ENCODE results near the gene AP5Z1.

The AP5Z1 gene

DNA sequence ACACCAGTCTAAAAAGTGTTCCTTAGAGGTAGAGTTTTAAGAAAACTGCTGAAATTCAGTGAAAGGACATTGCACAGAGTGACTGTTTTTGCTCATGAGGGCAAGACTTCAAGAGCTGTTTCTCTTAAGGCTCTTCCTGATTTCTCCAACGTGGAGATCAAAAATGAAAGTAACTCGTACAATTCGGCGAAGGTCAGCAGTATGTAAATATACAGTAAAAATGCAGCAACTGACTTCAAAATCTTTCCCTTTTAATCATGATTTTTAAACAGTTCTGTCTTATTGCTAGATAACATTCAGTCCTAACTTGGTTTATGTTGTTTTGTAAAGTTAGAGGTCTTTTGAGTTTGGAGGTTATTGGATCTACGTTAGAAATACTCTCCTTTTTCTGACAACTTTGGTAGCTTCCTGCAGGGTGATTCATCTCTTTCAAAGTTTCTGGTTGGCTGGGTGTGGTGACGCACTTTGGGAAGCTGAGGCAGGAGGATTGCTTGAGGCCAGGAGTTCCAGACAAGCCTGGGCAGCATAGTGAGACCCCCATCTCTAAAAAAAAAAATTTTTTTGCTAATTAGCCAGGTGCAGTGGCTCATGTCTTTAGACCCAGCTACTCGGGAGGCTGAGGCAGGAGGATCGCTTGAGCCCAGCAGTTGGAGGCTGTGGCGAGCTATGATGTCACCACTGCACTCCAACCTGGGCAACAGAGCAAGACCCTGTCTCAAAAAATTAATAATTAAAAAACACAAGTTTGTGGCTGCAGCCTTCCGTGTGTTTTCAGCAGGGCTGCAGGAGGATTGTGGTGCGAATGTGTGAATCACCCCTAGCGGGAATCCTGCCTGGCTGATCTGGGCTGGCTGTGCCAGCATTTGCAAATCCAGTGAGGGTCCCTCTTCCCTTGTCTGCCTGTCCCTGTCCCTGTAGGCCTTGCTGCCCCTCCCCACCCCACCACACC, 29.2 kb upstream of the AP5Z1 start:
- DNase-seq, result peak; percentile 53

DNA sequence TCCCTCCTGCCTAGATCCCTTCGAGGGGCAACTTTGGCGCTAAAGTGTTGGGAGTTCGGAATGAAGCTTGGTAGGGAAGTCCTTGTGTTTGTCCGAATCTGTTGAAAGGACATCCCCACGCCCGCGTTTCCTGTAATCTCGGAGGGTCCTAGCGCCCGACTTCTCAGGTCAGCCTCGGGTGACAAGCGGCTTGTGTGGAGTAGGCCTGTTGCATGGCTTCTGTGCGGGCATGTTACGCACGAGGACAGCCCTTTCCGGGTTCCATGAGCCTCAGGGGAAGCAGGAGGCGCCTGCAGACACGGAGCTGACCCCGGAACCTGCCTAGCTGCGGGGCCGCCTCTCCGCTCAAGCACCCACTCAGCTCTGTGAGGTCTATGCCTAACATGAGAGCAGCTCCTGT, 28.4 kb upstream of the AP5Z1 start:
- DNase-seq, result no peak

DNA sequence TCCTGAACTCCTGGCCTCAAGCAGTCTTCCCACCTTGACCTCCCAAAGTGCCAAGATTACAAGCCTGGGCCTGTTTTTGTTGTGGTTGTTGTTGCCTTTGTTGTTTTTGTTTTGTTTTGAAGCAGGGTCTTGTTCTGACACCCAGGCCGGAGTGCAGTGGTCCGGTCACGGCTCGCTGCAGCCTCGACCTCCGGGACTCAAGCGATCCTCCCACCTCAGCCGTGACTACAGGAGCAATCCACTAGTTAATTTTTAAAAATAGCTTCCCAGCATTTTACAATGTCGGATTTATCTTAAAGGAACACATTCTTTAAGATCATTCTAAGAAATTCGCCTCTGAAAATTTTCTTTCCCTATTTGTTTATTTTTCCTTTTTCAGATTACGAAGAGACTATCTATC, 27.7 kb upstream of the AP5Z1 start:
- no peak for DNase-seq

DNA sequence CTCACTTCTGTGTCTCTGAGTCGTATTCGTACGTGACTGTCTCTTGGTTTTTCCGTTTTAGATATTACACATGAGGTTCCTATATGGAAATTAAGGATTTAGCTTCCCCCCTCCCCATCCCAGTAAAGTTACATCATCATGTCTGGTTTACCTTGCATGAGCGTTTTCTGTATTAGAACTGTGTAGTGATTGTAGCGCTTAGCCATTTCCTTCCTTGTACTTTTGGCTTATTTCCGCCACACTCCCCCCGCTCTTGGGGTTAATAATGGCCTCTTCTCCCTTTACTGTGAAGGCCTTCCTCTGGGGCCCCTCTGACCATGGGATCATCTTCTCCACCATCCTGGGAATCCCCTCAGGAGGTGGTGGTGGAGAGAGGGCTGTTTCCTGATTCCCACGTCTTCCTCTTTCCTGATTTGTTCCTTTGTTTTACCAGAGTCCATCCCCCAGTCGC, 27.2 kb upstream of the AP5Z1 start:
- DNase-seq, result no peak

DNA sequence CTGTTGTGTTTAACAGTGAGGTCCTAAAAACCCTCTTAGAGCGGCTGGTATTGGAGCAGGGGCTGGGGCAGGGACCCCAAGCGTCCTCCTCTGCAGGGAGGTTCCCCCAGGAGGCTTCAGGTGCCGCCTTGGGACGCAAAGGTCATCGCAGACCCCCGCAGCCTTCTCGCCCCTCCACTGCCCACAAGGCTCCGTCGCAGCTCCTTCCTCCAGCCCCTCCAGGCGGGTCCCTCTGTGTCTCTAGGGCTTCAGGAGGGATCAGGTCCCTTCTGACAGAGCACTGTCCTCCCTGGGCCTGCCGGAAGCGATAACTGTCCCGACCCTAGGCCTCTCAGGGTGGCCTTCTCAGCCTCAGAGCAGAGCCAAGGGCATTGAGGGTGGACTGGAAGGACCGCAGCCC, 26.1 kb upstream of the AP5Z1 start:
- DNase-seq, result no peak

DNA sequence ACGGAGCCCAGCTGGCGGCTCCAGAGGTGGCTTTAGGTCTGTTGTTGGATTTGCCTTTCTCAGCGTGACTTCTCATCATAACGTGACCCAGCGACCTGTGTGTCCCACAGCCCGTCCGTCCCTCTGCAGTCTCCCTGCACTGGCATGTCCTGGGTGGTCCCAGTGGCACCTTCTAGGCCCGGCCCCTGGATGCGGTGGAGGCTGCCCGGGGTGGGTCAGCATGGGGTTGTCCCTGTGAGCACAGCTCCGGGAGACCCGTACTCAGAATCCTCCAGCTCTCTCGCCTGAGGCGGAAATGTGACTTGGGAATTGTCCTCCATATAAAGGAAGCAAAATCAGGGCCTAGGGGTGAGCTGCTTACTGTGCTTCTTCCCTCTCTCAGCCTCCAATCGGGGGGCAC, 25.6 kb upstream of the AP5Z1 start:
- DNase-seq, result no peak

DNA sequence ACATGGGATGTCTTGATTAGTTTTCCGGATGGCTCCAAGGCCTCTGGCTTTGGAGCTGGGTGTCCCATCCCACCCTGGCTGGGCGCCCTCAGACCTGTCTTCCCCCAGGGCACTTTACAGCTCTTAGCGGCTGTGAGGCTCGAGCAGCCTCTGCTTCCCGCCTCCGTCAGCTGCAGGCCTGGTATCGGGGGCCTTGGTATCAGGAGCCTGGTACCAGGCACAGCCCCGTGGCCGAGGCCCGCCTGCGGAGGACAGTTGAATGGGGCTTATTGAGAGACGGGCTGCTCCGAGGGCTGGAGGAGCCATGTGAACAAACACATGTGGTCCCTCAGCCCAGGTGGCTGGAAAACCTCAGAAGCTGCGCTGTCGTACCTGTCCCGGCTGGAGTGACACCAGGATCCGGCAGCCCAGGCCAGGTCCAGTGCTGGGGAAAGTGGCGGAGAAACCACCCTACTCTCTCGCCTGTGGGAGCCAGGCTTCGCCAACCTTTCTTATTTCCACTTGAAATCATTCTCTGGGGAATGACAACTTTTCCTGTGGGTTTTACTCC, 23.9 kb upstream of the AP5Z1 start:
- DNase-seq, result no peak

DNA sequence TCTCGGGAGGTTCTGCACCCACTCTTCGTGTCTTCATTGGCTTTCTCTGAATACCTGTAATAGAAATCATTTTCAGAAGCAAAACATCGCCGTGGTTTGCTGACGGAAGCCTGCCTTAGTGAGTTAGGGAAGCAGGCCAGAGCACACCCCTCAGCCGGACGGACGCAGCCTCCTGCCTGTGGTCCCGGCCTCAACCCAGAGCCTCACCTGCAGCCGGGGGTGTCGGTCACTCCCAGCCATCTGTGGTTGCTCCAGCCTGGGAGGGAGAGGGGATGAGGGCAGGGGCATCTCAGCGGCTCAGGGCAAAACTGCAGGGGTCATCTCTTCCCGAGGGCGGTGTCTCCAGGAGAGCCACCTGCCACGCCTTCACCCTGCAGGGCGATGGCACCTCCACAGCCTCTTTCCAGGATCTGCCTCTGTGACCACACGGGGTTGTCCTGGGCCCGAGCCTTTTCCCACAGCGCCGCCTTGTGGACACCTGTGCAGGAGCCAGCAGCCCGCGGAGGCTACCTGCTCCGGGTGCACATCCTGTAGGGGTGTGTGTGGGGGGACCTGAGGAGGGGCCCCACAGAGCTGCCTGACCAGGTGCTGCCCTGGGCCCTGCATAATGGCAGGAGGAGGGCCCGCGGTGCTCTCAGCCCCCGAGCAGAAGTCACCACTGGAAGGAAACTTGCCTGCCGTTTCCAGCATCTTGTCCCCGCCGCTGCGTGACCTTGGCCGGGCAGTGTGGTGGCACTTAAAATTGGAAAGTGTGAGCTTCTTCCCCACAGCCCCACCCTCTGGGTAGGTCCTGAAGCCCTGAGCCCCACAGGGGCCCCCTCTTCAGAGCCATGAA, 21.6 kb upstream of the AP5Z1 start:
- peak; percentile 78 for DNase-seq

DNA sequence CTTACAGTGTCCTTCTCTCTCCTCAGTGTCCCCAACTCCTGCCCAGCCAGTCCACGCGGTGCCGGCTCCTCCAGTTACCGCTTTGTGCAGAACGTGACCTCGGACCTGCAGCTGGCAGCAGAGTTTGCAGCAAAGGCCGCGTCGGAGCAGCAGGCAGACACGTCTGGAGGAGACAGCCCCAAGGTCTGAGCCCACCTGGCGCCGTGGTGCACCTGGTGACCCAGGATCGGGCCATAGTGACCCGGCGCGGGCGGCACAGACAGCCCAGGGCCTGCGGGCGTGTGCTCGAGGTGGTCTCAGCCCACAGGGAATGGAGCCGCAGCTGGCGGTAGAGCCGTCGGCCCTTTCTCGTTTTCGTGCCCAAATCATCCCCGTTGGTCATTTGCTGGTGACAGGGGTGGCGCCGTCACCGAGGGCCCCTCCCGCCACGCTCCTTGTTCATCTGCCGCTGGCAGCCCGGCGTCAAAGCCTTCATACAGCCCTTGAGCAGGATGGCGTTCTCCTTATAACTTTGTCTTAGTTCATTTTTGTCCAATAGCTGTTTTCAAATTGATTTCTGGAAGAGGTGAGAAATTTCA, 20.9 kb upstream of the AP5Z1 start:
- no peak for DNase-seq

DNA sequence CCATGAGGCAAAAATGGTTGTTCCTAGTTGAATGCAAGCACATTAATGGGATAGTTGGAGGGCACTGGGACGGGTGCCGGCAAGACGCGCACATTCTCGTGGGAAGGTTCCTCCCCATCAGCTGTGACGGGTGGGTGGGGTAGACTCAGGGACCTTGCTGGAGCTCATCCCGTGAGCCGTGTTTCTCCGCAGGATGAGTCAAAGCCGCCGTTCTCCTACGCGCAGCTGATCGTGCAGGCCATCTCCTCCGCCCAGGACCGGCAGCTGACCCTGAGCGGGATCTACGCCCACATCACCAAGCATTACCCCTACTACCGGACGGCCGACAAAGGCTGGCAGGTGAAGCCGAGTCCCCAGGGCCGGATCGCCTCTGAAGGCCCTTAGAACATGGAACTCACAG, 20.4 kb upstream of the AP5Z1 start:
- no peak for DNase-seq

DNA sequence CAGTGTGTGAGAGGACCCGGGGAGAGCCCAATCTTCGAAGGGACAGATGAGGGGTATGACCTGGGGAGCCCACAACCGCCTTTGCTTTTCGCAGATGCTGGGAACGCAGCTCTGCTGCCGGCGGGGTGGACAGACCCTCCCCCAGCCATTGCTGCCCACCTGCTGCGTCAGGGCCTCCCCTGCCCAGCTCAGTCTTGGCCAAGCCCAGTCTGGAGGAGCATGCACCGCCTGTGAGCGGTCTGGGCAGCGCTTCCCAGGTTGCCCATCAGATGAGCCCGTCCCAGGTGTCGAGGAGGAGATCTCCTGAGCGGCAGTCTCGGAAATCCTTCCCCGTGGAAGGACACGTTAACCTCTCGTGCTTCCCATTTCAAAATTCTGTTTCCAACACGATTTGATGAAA, 17.3 kb upstream of the AP5Z1 start:
- DNase-seq, result no peak

DNA sequence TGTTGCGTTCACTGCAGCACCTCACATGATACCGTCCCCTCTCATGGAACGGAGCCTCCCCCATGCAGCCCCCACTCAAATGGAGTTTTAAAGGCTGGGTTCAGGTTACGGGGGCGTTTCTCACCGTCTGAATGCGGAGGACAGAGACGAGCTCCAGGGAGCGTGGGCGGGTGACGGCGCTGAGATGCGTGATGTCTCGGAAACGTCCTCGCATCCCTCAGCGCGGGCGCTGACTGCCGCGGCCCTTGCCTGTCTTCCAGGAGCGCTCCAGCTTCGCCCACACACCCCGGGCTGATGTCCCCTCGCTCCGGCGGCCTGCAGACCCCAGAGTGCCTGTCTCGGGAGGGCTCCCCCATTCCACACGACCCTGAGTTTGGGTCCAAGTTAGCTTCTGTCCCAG, 16.6 kb upstream of the AP5Z1 start:
- no peak for DNase-seq

DNA sequence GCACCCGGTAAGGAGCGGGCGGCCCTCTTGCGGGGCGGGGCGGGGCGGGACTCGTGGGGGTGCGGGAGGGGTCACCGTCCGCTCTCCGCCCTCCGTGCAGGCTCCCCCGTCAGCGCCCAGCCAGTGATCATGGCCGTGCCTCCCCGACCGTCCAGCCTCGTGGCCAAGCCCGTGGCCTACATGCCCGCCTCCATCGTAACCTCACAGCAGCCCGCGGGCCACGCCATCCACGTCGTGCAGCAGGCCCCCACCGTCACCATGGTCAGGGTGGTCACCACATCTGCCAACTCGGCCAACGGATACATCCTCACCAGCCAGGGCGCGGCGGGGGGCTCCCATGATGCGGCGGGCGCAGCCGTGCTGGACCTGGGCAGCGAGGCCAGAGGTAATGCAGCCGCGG, 16.2 kb upstream of the AP5Z1 start:
- no peak for DNase-seq

DNA sequence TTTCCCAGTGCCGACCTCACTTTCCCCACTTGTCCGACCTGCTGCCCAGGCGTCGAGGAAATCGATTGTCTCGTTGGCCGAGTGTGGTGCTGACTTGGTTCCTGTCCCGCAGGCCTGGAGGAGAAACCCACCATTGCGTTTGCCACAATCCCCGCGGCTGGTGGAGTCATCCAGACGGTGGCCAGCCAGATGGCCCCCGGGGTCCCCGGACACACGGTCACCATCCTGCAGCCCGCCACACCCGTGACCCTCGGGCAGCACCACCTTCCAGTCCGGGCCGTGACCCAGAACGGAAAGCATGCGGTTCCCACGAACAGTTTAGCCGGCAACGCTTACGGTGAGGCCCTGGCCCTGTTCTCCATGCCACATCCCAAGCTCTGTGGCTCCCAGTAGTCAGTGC, 14.5 kb upstream of the AP5Z1 start:
- DNase-seq, result no peak

DNA sequence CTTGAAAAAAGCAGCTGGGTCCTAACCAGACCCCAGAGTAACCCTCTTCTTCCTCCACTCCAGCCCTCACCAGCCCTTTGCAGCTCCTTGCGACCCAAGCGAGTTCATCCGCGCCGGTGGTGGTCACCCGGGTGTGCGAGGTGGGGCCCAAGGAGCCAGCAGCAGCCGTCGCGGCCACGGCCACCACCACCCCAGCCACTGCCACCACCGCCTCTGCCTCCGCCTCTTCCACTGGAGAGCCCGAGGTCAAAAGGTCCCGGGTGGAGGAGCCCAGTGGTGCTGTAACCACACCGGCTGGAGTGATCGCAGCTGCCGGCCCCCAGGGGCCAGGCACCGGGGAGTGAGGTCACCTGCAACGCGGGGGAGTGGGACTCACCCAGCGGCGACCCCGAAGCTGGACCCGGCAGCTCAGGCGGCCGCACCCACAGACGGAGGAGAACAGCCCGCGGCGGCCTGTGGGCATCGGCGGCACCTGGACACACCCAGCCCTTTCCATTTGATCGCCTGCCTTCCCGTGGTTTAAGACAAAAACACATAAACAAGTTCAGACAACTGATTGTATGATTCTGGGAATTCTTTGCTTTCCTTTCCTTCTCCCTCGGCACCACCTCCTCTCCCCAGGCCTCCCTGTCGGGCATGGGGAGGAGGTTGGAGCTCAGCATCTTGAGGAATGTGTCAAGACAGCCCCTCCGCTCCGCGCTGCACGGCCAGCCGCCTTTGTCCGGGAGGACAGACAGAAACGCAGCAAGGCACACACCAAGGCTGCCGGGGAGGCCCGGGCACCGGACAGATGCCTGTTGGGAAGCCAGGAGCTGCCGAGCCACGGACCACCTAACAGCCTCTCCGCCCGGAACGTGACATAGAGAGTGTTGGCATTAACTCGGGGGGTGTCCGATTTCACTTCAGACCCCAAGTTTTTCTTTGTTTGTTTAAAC, 13.0 kb upstream of the AP5Z1 start:
- no peak for DNase-seq

DNA sequence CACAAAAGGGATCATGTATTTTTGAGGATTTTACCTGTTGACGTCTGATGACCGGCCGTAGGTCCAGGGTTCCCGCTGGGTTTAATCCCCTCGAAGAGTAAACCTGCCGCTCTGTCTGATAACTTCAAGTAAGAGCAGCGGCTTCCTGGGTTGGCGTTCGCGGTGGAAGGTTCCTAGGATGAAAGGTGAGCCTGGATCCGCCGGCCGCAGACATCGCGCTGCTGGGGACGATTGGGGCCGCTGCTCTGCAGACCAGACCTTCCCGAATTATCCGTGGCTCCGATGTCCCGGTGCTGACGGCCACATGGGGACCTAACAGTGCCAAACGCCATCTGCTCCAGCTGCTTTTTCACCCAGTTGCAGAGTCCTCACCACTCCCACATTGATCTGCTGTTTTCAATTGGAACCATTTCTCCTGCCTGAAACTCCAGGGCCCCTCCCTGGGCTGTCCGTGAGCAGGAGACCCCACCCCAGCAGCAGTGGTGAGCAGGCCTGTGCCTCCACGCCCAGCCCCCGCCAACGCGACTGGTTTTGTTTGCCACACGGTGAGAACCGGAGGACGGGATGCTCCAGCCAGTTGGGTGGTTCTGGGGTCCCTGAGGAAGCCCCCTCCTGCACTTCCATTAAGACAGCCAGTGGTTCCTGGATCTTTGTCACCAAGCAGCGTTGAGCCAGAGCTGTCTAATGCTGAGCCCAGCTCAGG, 12.2 kb upstream of the AP5Z1 start:
- no peak for DNase-seq

DNA sequence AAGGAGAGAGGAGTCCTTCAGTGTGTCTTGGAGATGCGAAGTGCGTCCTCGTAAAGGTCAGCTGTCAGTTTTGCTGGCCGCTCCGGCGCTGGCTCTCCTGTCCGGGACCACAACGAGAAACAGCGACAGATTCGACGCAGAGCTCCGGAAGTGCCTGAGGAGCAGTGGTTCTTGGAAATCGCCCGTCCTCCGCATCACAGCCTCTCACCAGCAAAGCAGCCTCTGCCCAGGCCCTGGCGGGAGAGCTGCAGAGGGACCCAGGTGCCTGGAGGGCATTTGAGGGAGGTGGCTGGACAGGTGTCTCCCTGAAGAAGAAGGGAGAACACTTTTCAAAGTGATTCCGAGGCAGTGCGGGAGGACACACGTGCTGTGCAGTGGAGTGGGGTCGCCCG, 11.6 kb upstream of the AP5Z1 start:
- DNase-seq, result no peak

DNA sequence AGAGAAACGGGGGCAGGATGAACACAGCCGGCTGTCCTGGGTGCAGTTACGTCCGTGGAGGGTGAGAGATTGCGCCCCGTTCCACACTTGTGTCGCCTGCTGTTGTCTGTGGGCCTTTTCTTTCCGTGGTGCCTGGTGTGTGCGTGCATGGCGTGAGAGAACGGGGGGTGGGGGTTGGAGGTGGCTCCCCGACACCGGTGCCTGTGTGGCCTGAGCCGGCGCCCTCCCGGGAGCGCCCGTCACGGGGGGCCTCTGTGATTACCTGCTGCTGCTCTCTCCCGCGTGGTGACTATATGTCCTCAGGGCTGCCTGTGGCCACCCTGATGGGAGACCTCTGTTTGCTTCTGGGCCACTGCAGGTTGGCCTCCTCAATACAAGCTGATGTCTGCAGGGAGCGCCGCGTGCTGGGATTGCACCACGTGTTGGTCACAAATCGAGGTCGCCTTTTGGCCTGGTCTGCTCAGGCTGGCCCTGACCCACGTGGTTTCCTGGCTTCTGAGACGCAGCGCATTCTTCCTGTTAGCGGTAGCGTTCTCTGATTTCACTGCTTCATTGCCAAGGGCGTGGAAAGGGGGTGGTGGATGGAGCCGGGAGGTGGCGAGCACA, 10.9 kb upstream of the AP5Z1 start:
- no peak for DNase-seq

DNA sequence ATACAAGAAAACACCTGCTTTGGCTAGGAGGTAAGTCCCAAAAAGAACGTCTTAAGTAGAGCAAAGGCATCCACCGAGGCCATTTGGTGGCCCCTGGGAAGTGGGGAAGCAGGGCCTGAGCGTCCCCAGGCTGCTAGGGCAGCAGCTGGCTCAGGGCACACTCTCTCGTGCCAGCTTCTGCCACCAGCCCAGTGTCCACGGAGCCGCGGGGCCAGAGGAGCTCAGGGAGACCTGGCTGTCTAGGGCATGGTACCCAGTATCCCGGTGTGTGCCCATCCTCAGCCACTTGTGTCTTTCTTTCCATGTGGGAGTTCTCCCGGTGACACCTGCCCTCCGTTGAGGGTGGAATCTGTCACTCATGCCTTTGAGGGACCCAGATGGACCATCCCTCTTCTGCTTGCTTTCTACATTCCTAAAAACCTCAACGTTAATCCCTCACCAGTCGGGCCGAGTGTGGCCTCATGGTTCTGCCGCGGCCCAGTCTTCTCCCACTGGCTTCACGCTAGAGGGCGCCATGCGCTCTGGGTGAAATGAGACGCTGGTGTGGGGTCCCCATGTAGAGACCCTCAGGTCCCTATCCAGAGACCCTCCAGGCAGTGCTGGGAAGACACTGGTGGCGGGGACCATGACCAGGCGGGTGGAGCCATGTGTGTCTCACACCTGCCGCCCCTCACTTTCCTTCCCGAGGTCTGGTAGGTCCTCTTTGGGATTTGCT, 9.5 kb upstream of the AP5Z1 start:
- no peak for DNase-seq

Data from CD4-positive, alpha-beta T cell treated with Interleukin-15 for 1 hour (primary cell).